NB4 (cell line): ENCODE results near the gene RASD1.

Experiments used
- DNase-seq: peaks from one replicate; pipeline ENCODE4 v3.0.0; 2010; ENCODE audit warnings: low read depth
- H3K4me3 ChIP-seq: one replicate; pipeline ENCODE4 v1.5.1; 2011; ENCODE audit warnings: mild to moderate bottlenecking, low read depth, low read length, moderate library complexity
- CTCF ChIP-seq: IDR thresholded peaks from one replicate; pipeline ENCODE4 v1.5.1; 2012; ENCODE audit warnings: low read depth, low read length
- MAX ChIP-seq: IDR thresholded peaks from 2 replicates; pipeline ENCODE4 v1.6.1; 2011; ENCODE audit warnings: low read depth, low read length
- MYC ChIP-seq: IDR thresholded peaks from 2 replicates; pipeline ENCODE4 v1.6.1; 2011; ENCODE audit warnings: low read depth, low read length
- POLR2A ChIP-seq: IDR thresholded peaks from 2 replicates; pipeline ENCODE4 v1.6.1; 2011; ENCODE audit warnings: mild to moderate bottlenecking; ENCODE audit not compliant: insufficient read length; ENCODE audit errors: extremely low read depth

RASD1 gene

GRCh38 chr17:17496189-17497064 lies at the start of gene RASD1:
Gene RASD1 (minus strand): TSS chr17:17496395. CDS start chr17:17496181, 214 bp downstream.
- peak; percentile 88 for DNase-seq
- TF ChIP-seq MYC (peak; percentile 52; the same call in 1 of the 2 replicates), CTCF (peak; percentile 44), POLR2A (no peak), MAX (peak; percentile 41)
- peak within 1 kb of the TSS; percentile 65 for H3K4me3 ChIP-seq

GRCh38 chr17:17545984-17546383 lies 49.8 kb upstream of the RASD1 start:
- no peak overlapping the region for H3K4me3 ChIP-seq
- no peak for DNase-seq
- TF ChIP-seq CTCF (no peak), POLR2A (no peak), MAX (no peak), MYC (no peak)

- DNase-seq: no peak
- TF ChIP-seq POLR2A: no peak
- no peak for TF ChIP-seq MAX
- TF ChIP-seq MYC: no peak
- no peak for TF ChIP-seq CTCF
- H3K4me3 ChIP-seq: no peak overlapping the region
These were observed 49.0 kb upstream of the RASD1 start for GRCh38 chr17:17545031-17545820.

GRCh38 chr17:17542906-17543635 lies 46.9 kb upstream of the RASD1 start:
- no peak overlapping the region for H3K4me3 ChIP-seq
- no peak for TF ChIP-seq POLR2A
- no peak for TF ChIP-seq MYC
- no peak for TF ChIP-seq MAX
- no peak for TF ChIP-seq CTCF
- DNase-seq: no peak

GRCh38 chr17:17541640-17542001 lies 45.4 kb upstream of the RASD1 start:
- no peak for DNase-seq
- TF ChIP-seq POLR2A (no peak), MYC (no peak), MAX (no peak), CTCF (no peak)
- no peak overlapping the region for H3K4me3 ChIP-seq
